Measurements from ENCODE around the gene INPP5F.

DNA sequence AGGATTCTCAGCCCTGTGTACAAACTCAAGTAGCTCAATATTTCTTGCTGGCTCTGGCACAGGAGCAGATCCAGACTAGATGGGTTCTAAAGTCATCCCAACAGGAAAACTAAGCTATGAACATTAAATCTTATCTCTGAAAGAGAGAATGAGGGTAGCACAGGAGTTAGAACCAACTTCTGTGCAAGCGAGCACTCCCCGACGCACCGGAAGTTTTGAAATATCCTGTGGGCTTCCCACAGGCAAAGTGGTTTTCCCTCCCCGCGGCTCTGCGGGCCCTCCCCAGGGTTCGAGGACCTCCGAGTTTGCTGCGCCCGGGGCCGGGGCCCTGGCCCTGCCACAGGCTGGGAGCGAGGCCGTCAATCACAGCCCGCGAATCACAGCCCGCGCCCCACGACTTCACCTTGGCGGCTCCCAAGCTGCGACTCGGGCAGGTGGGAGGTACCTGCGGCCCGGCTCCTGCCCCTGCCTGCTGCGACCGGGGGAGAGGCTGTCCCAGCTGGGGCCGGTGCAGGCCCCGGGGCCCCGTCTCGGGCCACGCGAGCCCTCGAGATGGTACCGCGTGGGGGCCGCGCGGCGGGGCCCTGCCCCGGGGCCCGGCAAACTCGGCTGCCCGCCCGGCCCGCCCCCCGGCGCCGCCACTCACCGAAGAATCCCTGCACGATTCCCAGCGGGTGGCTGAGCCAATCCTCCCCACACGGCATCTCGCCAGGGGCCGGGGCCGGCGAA lies 146.2 kb downstream of the INPP5F start:
- TF ChIP-seq POLR2AphosphoS5 (IDR thresholded peaks at IDR 0.05; ENCODE audit: low read depth, low read length): no peak
- no peak for TF ChIP-seq TAF1 (IDR thresholded peaks at IDR 0.05; ENCODE audit: borderline replicate concordance, low read depth, low read length)

Measured in GM12892 (cell line).